ENCODE measurements around the gene TGFBR2. TPM values are rescaled to one million over a fixed set of nuclear protein-coding genes. Genes with fewer than 3 reads are reported as not detected.

Gene TGFBR2
- total RNA-seq, 2 donors from 2014 or later = 6.0 to 9.6 TPM

DNA sequence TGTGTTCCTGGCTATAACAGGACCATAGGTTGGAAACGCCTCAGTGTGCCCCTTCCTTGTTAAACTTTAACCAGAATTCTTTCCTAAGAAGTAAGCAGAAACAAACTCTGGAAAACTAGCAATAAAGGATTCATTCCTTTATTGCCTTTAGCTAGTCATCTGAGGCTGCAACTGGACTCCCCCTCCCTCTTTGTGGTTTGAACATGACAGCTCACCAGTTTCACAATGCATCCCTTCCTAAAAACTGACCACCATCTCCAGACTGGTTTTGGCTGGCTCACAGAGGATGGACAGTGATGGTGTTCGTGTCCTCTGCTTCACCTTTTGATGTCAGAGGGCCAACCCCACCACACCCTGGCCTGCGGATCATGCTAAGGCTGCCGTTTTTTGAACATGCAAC is 27.9 kb upstream of the TGFBR2 start:
- no peak overlapping the region for H3K4me3 Mint-ChIP-seq
- no peak for DNase-seq
- H3K9ac ChIP-seq (ENCODE audit: extremely low read depth, low read length, poor library complexity, severe bottlenecking) = no peak overlapping the region
- H3K27ac ChIP-seq (ENCODE audit: low read depth, low read length) = no peak overlapping the region
- peaks cover 4% of the 10 kb centered on the region for H3K4me1 ChIP-seq (ENCODE audit: control insufficient read depth, insufficient read depth, low read length)
- no peaks in the 10 kb centered on the region for H3K9me3 Mint-ChIP-seq
- H3K36me3 ChIP-seq (ENCODE audit: control insufficient read depth, insufficient read depth, low read length) = no peaks in the 10 kb centered on the region
- 94 to 97% methylated on average over 4 of the region's 4 CpGs for WGBS, 2 experiments (ENCODE audit: insufficient coverage in 1 of 2, insufficient read length in 1 of 2)
- H3K27ac Mint-ChIP-seq = no peak overlapping the region
- no peaks in the 10 kb centered on the region for H3K9me3 ChIP-seq (ENCODE audit: control insufficient read depth, low read length)
- no peaks in the 10 kb centered on the region for H3K27me3 ChIP-seq (ENCODE audit: control insufficient read depth, insufficient read depth, low read length, poor library complexity, severe bottlenecking)
- TF ChIP-seq, protein P1, sequence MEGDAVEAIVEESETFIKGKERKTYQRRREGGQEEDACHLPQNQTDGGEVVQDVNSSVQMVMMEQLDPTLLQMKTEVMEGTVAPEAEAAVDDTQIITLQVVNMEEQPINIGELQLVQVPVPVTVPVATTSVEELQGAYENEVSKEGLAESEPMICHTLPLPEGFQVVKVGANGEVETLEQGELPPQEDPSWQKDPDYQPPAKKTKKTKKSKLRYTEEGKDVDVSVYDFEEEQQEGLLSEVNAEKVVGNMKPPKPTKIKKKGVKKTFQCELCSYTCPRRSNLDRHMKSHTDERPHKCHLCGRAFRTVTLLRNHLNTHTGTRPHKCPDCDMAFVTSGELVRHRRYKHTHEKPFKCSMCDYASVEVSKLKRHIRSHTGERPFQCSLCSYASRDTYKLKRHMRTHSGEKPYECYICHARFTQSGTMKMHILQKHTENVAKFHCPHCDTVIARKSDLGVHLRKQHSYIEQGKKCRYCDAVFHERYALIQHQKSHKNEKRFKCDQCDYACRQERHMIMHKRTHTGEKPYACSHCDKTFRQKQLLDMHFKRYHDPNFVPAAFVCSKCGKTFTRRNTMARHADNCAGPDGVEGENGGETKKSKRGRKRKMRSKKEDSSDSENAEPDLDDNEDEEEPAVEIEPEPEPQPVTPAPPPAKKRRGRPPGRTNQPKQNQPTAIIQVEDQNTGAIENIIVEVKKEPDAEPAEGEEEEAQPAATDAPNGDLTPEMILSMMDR (conservative IDR thresholded peaks at IDR 0.05) = no peak
- H3K27me3 Mint-ChIP-seq (ENCODE audit: insufficient read depth) = no peaks in the 10 kb centered on the region
- no peak overlapping the region for H3K4me3 ChIP-seq (ENCODE audit: low read length)
- no peaks in the 10 kb centered on the region for H3K36me3 Mint-ChIP-seq (ENCODE audit: low read depth)
- peaks cover 36% of the 10 kb centered on the region for H3K4me1 Mint-ChIP-seq

DNA sequence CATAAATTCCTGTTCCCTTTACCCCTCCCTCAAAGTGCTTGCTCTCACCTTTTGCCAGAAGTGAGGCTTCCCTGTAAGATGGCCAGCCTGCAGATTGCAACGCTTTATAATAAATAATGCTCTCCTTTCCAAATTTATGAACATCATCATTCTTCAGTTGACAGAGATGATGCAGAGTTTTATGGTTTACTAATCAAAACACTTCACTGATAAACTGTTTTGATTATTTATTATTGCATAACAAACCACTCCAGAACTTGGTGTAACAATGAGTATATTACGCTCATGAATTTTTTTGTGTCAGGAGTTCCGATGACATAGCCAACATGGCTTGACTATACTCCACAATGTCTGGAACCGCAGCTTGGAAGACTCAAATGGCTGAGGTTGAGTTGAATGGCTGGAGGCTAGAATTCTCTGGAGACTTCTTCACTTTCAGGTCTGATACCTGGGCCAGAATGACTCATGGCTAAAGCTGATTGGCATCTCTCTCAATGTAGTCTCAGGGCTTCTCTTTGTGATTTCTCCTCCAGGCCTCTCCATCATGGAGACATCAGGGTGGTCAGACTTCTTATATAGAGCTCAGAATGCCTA is 27.3 kb upstream of the TGFBR2 start:
- Histone ChIP-seq H3K27me3 (ENCODE audit: control insufficient read depth, insufficient read depth, low read length, poor library complexity, severe bottlenecking) (no peaks in the 10 kb centered on the region), H3K27ac (ENCODE audit: low read depth, low read length) (no peak overlapping the region), H3K9ac (ENCODE audit: extremely low read depth, low read length, poor library complexity, severe bottlenecking) (no peak overlapping the region), H3K4me3 (ENCODE audit: low read length) (no peak overlapping the region), H3K4me1 (ENCODE audit: control insufficient read depth, insufficient read depth, low read length) (peaks cover 4% of the 10 kb centered on the region), H3K36me3 (ENCODE audit: control insufficient read depth, insufficient read depth, low read length) (no peaks in the 10 kb centered on the region), H3K9me3 (ENCODE audit: control insufficient read depth, low read length) (no peaks in the 10 kb centered on the region)
- H3K36me3 Mint-ChIP-seq (ENCODE audit: low read depth) = no peaks in the 10 kb centered on the region
- TF ChIP-seq, protein P1 (conservative IDR thresholded peaks at IDR 0.05) = no peak
- 97 to 100% methylated on average over 2 to 4 of the region's 4 CpGs for WGBS, 2 experiments (ENCODE audit: insufficient coverage in 1 of 2, insufficient read length in 1 of 2)
- no peaks in the 10 kb centered on the region for H3K9me3 Mint-ChIP-seq
- H3K4me3 Mint-ChIP-seq = no peak overlapping the region
- no peaks in the 10 kb centered on the region for H3K27me3 Mint-ChIP-seq (ENCODE audit: insufficient read depth)
- no peak overlapping the region for H3K27ac Mint-ChIP-seq
- DNase-seq = no peak
- H3K4me1 Mint-ChIP-seq = peaks cover 36% of the 10 kb centered on the region

DNA sequence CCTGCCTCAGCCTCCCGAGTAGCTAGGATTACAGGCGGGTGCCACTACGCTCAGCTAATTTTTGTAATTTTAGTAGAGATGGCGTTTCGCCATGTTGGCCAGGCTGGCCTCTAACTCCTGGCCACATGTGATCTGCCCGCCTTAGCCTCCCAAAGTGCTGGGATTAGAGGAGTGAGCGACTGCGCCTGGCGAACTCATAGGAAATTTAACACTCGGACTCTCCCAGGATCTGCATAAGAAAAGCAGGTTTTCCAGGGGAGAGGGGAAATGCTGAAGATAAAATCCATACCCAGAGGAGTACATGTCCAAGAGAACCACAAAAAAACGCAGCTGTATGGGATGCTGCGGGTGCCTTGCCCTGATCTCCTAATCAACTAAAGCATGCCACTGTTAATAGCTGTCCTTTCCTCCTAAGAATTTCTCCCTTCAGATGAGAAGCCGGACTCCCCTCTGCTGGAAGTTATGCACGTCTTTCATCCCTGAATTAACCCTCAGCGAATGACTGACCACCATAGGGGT is 25.3 kb upstream of the TGFBR2 start:
- no peak overlapping the region for H3K9ac ChIP-seq (ENCODE audit: extremely low read depth, low read length, poor library complexity, severe bottlenecking)
- DNase-seq = no peak
- Mint-ChIP-seq H3K36me3 (ENCODE audit: low read depth) (no peaks in the 10 kb centered on the region), H3K4me3 (no peak overlapping the region), H3K27me3 (ENCODE audit: insufficient read depth) (no peaks in the 10 kb centered on the region), H3K27ac (peak overlapping the region; percentile 56), H3K4me1 (peaks cover 36% of the 10 kb centered on the region), H3K9me3 (no peaks in the 10 kb centered on the region)
- no peak overlapping the region for H3K27ac ChIP-seq (ENCODE audit: low read depth, low read length)
- peaks cover 4% of the 10 kb centered on the region for H3K4me1 ChIP-seq (ENCODE audit: control insufficient read depth, insufficient read depth, low read length)
- H3K36me3 ChIP-seq (ENCODE audit: control insufficient read depth, insufficient read depth, low read length) = no peaks in the 10 kb centered on the region
- no peak overlapping the region for H3K4me3 ChIP-seq (ENCODE audit: low read length)
- H3K9me3 ChIP-seq (ENCODE audit: control insufficient read depth, low read length) = no peaks in the 10 kb centered on the region
- no peaks in the 10 kb centered on the region for H3K27me3 ChIP-seq (ENCODE audit: control insufficient read depth, insufficient read depth, low read length, poor library complexity, severe bottlenecking)
- 88 to 95% methylated on average over 13 to 15 of the region's 15 CpGs for WGBS, 2 experiments (ENCODE audit: insufficient coverage in 1 of 2, insufficient read length in 1 of 2)
- TF ChIP-seq, protein P1 (conservative IDR thresholded peaks at IDR 0.05) = no peak

All from endodermal cell (in vitro differentiated cells).